Testis (tissue), 3 donors: ENCODE data around the gene ZBTB7B. TPM values are rescaled to one million over a fixed set of nuclear protein-coding genes. Genes with fewer than 3 reads are reported as not detected.

Experiments
- DNase-seq: peaks from one replicate; pipeline ENCODE4 v3.0.0-alpha.2; 2019
- H3K27ac ChIP-seq, 2 donors: fragments of 200-600 bp; sonication (generic); one replicate each; pipeline ENCODE4 v1.5.1; 2019
- H3K27me3 ChIP-seq: fragments of 200-600 bp; sonication (generic); one replicate; pipeline ENCODE4 v1.5.1; 2019
- H3K36me3 ChIP-seq: fragments of 200-600 bp; sonication (generic); one replicate; pipeline ENCODE4 v1.5.1; 2017; ENCODE audit warnings: low read depth; ENCODE audit errors: missing control alignments
- H3K4me1 ChIP-seq: fragments of 200-600 bp; sonication (generic); one replicate; pipeline ENCODE4 v1.5.1; 2019
- H3K4me3 ChIP-seq, 2 donors: fragments of 200-600 bp; sonication (generic); one replicate each; pipeline ENCODE4 v1.5.1; 2017 to 2019
- H3K9me3 ChIP-seq: fragments of 200-600 bp; sonication (generic); one replicate; pipeline ENCODE4 v1.5.1; 2017
- POLR2A ChIP-seq: fragments of 450-650 bp; IDR thresholded peaks from one replicate; pipeline ENCODE4 v1.6.1; 2017; ENCODE audit warnings: antibody characterized with exemption, mild to moderate bottlenecking, moderate library complexity
- WGBS, 2 donors: methylation state at CpG; one replicate each; pipeline ENCODE4 v1.1.5; 2018; 5-methylcytosine and 5-hydroxymethylcytosine counted together
- intact Hi-C: fragments of 100-400 bp; cut with DNase I; formaldehyde crosslinking; loops from one replicate; pipeline ENCODE4 v1.15.1; 2023; ENCODE audit warnings: low total_unique reads
- polyA plus RNA-seq: library from polyadenylated mRNA; stranded (reverse); fragments of 350-450 nt; fragmentation: Illumina TruSeq; extraction: RNeasy Lipid Tissue Mini Kit (QIAGEN cat#74804); gene quantifications from one replicate; pipeline ENCODE4 v1.2.3, GENCODE V29; 2014; ENCODE audit warnings: low read depth, low replicate concordance; ENCODE audit not compliant: insufficient read depth
- total RNA-seq, 2 donors: library from RNA; depleted of rRNA; stranded (reverse); fragments of >200 nt; gene quantifications; one replicate each; pipeline ENCODE4 v1.2.3, GENCODE V29; 2016
- TF ChIP-seq, protein P1 (sequence below), 3 experiments: fragments of 450-650 bp in 2 of 3; fragments of 200-600 bp in 1 of 3; sonication (generic) in 1 of 3; IDR thresholded peaks; one replicate each; pipeline ENCODE4 v1.5.1; 2016 to 2019; ENCODE audit warnings: antibody characterized with exemption in 3 of 3, mild to moderate bottlenecking in 2 of 3, moderate library complexity in 1 of 3

Gene ZBTB7B
- total and polyA plus RNA-seq, 3 donors from 2014 or later = 18.6 to 22.4 (median 21.1) TPM

DNA sequence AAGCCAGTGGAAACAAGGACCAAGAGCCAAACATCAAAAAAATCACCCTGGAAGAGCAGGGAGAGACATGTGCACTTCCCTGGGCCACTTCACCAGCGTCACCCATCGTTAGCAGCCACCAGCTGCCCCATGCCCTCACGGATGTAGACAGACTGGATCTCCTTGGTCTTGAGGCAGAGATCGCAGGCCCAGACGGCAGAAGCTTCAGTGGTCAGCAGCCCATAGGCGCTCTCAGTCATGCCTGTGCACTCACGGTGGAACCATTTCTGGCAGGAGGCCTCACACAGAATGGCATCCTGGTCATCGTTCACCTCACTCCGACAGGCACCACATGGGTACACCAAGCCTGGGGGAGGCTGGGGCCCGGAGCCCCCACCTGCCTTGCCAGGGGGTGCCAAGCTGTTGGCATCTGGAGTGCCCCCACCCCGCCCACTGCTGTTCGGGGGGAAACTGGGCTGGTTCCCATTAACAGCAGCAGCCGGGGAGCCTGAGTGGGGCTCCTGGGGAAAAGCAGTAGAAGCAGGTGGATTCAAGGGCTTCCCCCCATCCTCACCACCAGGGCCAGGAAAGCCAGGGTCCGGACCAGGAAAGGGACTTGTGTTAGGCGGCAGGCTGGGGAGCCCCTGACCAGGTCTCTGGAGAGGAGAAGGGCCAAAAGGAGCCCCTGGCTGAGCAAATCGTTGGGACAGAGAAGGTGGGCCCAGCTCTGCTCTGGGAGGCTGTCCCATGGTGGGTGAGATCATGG lies 43.7 kb upstream of the ZBTB7B start:
- Histone ChIP-seq H3K36me3 (no peaks in the 10 kb centered on the region), H3K27me3 (no peaks in the 10 kb centered on the region), H3K27ac (no peak overlapping the region), H3K9me3 (no peaks in the 10 kb centered on the region), H3K4me3 (no peak overlapping the region), H3K4me1 (peaks cover 42% of the 10 kb centered on the region)
- TF ChIP-seq POLR2A = no peak
- TF ChIP-seq, protein P1, sequence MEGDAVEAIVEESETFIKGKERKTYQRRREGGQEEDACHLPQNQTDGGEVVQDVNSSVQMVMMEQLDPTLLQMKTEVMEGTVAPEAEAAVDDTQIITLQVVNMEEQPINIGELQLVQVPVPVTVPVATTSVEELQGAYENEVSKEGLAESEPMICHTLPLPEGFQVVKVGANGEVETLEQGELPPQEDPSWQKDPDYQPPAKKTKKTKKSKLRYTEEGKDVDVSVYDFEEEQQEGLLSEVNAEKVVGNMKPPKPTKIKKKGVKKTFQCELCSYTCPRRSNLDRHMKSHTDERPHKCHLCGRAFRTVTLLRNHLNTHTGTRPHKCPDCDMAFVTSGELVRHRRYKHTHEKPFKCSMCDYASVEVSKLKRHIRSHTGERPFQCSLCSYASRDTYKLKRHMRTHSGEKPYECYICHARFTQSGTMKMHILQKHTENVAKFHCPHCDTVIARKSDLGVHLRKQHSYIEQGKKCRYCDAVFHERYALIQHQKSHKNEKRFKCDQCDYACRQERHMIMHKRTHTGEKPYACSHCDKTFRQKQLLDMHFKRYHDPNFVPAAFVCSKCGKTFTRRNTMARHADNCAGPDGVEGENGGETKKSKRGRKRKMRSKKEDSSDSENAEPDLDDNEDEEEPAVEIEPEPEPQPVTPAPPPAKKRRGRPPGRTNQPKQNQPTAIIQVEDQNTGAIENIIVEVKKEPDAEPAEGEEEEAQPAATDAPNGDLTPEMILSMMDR (IDR thresholded peaks at IDR 0.05) = no peak
- 87 to 91% methylated on average over 11 to 16 of the region's 16 CpGs for WGBS, 2 donors
- intact Hi-C loops = no loop called here
- no peak for DNase-seq

DNA sequence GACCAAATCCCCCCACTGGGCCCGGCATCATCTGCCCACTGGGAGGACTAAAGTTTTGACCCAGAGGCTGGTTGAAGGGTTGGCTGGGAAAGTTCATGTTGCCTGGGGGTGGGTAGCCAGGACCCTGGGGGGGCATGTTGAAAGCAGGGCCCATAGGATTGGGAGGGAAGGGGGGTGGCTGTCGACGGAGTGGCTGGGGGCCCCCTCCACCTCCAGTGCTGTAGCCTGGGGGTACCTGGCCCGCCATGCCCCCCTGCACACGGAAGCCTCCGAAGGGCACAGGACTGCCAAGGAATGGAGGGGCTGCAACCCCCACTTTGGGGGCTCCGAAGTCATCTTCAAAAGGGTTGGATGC lies 43.2 kb upstream of the ZBTB7B start:
- no peak for DNase-seq
- Histone ChIP-seq H3K9me3 (no peaks in the 10 kb centered on the region), H3K4me1 (peaks cover 37% of the 10 kb centered on the region), H3K4me3 (no peak overlapping the region), H3K27ac (no peak overlapping the region), H3K36me3 (no peaks in the 10 kb centered on the region), H3K27me3 (no peaks in the 10 kb centered on the region)
- no peak for TF ChIP-seq POLR2A
- TF ChIP-seq, protein P1 (IDR thresholded peaks at IDR 0.05) = no peak
- intact Hi-C loops = no loop called here
- WGBS, 2 donors = 85 to 89% methylated on average over 7 of the region's 7 CpGs

DNA sequence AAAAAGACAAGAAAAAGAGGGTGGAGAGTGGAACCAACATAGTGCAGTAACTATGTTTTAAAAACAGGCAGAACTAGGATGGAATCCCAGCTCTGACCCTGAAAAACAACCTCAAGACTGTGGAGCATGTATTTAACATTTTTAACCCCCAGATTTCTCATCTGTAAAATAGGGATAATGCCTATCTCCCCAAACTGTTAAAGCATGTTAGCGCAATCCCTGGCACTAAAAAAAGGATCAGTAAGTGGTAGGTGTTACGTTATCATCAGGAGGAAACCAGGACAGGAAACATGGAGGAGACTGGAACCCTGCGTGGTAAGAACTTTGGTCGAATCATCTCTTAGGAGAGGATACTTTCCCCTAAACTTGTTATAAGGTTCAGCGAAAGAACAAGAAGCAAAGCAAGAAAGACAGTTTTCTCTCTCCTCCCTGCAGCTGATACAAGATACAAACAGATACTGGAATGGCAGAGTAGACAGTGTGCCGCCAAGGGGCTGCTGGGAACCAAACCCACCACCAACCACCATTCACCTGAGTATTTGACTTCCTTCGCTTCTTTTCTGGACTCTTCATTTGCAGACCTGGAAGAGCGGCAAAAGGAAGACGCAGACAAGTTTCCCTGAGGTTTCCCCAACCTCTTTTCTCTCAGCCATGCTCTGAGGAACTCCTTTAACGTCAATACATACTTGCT lies 42.0 kb upstream of the ZBTB7B start:
- H3K27ac ChIP-seq = peak overlapping the region; percentile 94 to 99
- H3K36me3 ChIP-seq = no peaks in the 10 kb centered on the region
- H3K9me3 ChIP-seq = no peaks in the 10 kb centered on the region
- no peaks in the 10 kb centered on the region for H3K27me3 ChIP-seq
- WGBS, 2 donors = 23 to 25% methylated on average over 10 of the region's 10 CpGs
- TF ChIP-seq, protein P1 (IDR thresholded peaks at IDR 0.05) = no peak
- no peak for TF ChIP-seq POLR2A
- H3K4me3 ChIP-seq = peak overlapping the region; percentile 72 to 93
- H3K4me1 ChIP-seq = peaks cover 25% of the 10 kb centered on the region
- intact Hi-C loops = no loop called here
- no peak for DNase-seq

DNA sequence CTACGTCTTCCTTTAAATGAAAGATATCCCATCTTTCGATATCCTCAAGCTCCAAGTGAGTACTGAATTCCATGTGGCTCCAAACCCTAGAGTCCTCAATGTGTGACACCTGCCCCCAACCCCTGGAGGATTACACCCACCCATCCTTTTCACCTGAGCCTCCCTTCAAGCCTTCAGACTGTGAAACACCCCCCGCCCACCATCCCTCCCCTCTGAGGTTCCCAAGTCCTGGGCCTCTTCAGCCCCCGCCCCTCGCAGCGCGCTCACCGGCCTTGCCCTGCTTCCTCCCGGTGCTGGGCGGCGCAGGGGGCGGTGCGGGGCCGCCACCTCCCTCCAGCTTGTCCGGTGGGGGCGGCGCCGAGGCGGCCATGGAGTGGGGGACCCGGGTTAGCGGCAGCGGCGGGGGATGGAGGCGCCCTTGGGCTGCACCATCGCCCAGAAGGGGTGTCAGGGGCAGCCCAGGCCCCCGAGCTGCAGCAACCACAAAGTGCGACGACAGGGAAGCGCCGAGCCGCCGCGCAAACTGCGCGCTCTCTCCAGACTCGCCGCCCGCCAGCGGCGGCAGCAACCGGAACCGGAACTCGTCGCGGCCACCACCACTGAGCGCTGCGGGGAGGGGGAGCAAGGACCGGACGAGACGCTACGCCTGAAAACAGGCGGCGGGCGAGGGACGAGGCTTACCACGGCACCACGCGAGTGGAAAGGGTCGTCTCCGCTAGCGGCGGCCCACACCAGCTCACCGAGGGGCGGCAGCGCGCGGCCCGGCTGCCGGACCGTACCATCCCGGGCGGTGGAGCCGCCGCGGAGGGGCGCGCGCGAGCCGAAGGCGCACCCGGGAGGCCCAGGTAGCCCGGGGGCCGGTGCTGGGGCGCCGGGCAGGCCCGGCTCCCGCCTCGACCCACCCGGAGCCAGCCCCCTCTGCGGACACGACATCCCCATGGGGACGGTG lies 41.1 kb upstream of the ZBTB7B start, which contains the start of gene PYGO2:
PYGO2 (minus strand) TSS at position 576 of the 949 bp plus-strand sequence; CDS start at position 370, 206 bp downstream.
- no peaks in the 10 kb centered on the region for H3K9me3 ChIP-seq
- no peaks in the 10 kb centered on the region for H3K36me3 ChIP-seq
- peak; percentile 85 for DNase-seq
- WGBS, 2 donors = 0 to 1% methylated on average over 3 to 69 of the region's 93 CpGs
- peak within 1 kb of the TSS; percentile 94 to 99 for H3K27ac ChIP-seq
- TF ChIP-seq, protein P1 (IDR thresholded peaks at IDR 0.05) = peak; percentile 61 to 70 (median 63)
- TF ChIP-seq POLR2A = peak; percentile 38
- H3K27me3 ChIP-seq = no peaks in the 10 kb centered on the region
- intact Hi-C loops = no loop called here
- peak within 1 kb of the TSS; percentile 72 to 93 for H3K4me3 ChIP-seq
- H3K4me1 ChIP-seq = peaks cover 22% of the 10 kb centered on the region
